ENCODE measurements around the gene MAP3K15.
A peak's percentile ranks its signal among the peaks of the same experiment; 100 is the strongest.

MAP3K15 gene

DNA sequence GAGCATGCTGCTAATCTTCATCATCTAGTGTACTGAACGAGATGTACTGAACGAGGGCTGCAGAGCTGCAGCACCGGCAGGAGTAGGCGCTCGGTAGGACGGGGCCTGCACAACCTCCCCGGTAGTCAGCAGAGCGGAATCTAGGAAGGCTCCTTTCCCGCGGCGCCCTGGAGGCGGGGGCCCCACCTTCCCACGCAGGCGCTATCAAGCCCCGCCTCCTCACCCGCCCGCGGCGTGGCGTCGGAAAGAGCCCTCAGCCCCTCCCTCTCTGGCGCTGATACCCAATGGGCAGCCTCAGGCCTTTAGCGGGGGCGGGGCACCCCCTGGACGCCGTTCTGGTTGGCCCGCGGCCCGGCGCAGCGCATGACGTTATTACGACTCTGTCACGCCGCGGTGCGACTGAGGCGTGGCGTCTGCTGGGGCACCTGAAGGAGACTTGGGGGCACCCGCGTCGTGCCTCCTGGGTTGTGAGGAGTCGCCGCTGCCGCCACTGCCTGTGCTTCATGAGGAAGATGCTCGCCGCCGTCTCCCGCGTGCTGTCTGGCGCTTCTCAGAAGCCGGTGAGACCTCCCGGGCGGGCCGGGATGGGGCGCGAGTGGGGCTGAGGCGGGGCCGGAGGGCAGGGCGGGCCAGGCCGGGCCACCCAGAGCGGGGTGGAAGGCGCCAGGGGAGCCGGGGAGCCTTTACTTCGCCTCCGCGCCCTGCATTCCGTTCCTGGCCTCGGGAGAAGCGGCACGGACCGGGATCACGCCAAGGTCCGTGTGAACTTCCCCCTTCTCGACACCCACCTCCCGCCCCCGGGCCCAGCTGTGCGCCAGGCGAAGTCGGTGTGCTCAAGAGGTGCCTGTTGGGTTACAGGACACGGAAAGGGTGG lies 171.5 kb downstream of the MAP3K15 start, which contains the start of gene PDHA1:
Gene PDHA1 (plus strand): TSS at position 393 of the 874 bp plus-strand sequence. CDS start 111 bp downstream, at position 504.
- DNase-seq: peak; percentile 39 to 72

- no peak for DNase-seq
Measured at GRCh38 chrX:19343085-19343534, 172.2 kb downstream of the MAP3K15 start.

- DNase-seq: no peak
Measured at GRCh38 chrX:19342331-19342906, 172.9 kb downstream of the MAP3K15 start.

DNA sequence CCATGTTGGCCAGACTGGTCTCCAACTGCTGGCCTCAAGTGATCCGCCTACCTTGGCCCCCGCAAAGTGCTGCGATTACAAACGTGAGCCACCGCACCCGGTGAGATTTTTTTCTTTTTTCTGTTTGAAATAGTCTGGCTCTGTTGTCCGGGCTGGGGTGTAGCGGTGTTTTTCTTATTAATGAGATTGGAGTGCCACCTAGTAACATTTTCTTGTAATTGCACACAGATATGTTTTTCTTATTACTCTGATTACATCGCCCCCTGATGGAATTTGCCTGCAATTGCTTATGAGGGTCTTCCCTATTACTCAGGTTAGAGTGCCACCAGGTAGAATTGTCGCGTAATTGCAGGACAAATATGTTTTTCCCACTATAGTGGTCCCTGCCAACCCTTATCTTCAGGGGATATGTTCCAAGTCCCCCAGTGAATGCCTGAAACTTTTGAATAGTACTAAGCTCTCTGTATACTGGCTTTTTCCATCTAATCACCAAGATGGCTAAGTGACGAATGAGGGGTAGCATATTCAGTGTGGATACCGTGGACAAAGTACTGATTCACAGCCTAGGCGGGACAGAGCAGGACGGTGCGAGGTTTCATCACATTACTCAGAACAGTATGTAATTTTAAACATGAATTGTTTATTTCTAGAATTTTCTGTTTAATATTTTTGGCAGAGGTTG lies 180.2 kb downstream of the MAP3K15 start:
- DNase-seq: no peak

- DNase-seq: no peak
Measured at GRCh38 chrX:19332983-19333382, 182.3 kb downstream of the MAP3K15 start.

DNA sequence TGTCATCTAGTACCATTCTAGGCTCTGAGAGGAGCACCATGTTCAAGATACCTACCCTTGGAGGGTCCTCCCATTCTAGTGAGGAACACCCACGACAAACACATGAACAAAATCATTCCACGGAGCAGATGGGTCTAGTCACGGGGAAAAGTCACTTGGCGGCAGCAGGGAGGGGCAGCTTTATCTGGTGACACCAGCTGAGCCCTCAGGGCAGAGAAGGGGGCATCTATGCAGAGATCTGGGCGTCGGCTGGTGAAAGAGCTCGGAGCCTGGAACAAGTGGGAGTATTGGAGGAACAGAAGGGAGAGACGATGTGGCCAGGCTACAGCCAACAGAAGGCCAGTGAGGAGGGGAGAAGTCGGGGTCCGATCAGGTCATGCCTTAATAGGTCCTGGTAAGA lies 183.5 kb downstream of the MAP3K15 start:
- no peak for DNase-seq

DNA sequence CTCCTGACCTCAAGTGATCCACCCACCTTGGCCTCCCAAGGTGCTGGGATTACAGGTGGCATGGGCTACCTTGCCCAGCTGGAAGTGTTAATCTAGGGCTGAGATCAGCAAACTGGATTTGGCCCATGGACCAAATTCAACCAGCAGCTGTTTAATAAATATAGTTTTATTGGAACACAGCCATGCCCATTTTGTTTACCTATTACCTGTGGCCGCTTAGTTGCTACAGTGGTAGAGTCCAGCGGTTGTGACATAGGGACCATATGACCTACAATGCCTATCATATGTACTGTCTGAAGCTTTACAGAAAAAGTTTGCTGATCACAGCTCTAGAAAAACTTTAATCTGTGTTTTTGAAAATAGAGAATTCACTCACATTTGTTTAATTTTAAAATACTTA lies 188.7 kb downstream of the MAP3K15 start:
- DNase-seq: no peak
